GM06990 (cell line): ENCODE data around the gene RAB7A.

Experiments used
- DNase-seq: peaks from one replicate; pipeline ENCODE4 v3.0.0-alpha.2; 2011; ENCODE audit not compliant: insufficient read length; ENCODE audit errors: extremely low read depth
- H3K27me3 ChIP-seq: replicated peaks from 2 replicates; pipeline ENCODE4 v1.6.0; 2011; ENCODE audit warnings: low read length; ENCODE audit not compliant: control insufficient read depth, insufficient read depth
- H3K36me3 ChIP-seq: 2 replicates; pipeline ENCODE4 v1.5.1; 2011; ENCODE audit warnings: low read length; ENCODE audit not compliant: control insufficient read depth, insufficient read depth
- H3K4me3 ChIP-seq: replicated peaks from 2 replicates; pipeline ENCODE4 v1.5.1; 2011; ENCODE audit warnings: low read depth, mild to moderate bottlenecking, control low read depth, low read length
- CTCF ChIP-seq: IDR thresholded peaks from 2 replicates; pipeline ENCODE4 v1.5.1; 2011; ENCODE audit warnings: low read length, control low read depth, mild to moderate bottlenecking, inconsistent platforms; ENCODE audit not compliant: insufficient read depth, poor library complexity, severe bottlenecking

Gene RAB7A

DNA sequence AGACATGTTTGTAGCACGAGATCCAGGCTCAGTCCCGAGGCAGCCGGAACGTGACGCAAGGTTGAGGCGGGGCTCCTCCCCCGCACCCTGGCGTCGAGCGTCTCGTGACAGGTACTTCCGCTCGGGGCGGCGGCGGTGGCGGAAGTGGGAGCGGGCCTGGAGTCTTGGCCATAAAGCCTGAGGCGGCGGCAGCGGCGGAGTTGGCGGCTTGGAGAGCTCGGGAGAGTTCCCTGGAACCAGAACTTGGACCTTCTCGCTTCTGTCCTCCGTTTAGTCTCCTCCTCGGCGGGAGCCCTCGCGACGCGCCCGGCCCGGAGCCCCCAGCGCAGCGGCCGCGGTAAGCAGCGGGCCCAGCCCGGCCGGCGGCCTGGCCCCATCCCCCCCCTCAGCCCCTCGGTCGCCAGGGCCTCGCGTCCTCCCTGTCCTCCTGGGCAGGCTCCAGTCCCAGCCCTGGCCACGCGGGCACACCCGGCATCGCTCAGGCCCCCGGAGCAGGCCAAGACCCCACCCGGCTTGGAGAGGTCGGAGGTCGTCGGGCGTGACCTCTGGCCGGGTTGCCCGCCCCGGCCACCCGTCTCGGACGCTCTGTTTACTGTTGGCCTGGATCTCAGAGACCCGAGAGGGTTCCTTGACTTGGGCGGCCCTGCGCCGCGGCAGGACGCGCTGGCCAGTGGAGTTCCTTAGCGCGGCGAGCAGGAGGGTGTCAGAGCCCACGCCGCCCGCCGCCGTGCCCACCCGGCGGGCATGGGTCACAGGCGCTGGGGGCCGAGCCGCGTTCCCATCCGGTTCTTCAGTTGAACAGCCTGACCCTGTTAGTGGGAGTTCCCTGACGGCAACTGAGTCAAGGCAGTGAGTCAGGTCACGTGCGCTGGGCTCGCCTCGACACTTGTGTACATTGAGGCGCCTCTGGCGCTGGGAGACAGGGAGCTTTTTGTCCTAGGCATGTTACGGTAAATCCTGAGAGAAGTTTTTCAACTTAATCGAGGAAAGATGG is at the start of gene RAB7A:
RAB7A (plus strand) TSS at position 161 of the 994 bp plus-strand sequence. CDS start 69,185 bp downstream, outside the sequence.
- TF ChIP-seq CTCF = no peak
- Histone ChIP-seq H3K36me3 (no peaks in the 10 kb centered on the region), H3K27me3 (no peaks in the 10 kb centered on the region), H3K4me3 (peak within 1 kb of the TSS; percentile 96)
- peak; percentile 98 for DNase-seq

DNA sequence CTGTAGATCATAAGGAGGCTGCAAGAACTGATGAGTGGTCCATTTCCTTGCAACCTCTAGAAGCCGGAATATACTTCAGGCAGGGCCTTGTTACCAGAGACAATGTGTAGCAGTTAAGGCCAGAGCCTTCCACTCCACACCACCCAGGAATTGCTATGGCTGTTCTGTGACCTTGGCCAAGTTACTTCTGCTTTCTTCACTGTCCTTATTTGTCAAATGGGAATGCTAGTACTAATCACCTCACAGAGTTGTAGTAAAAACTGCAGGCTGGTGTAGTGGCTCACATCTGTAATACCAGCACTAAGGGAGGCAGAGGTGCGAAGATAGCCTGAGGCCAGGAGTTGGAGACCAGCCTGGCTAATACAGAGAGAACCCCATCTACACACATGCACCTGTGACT is 46.6 kb upstream of the RAB7A start:
- Histone ChIP-seq H3K4me3 (no peak overlapping the region), H3K36me3 (no peaks in the 10 kb centered on the region), H3K27me3 (no peaks in the 10 kb centered on the region)
- TF ChIP-seq CTCF = no peak
- DNase-seq = no peak

DNA sequence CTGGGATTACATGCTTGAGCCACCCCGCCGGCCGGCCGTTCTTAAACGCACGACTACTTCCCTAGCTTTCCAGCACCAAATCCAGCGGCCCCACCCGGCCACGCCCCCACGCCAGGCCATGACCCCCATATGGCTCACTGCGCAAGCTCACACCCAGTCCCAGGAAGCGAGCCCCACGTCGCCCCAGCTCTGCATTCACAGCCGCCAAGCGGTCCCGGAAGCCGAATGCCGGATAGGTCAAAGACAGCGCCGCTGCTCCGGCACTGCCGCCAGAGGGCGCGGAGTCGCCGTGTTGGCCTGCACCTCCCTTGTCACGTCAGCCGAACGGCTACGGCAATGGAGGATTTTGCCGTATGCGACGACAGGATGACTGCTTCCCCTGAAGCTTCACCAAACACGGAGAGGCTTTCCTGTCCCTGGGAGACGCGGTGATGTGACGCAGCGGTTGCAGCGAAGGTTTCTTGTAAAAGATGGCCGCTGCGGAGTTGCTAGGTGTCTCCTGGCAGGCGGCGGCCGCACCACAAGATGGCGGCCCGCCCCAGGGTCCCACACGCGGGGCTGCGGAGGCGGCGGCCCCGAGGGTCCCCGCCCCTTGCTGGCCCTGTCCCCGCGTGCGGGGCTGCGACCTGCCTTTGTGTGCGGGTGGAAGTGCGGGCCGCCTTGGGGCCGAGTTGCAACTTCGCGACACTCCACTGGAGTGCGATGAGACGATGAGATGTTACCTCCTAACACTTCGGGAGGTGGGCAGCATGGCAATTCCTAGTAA is 45.2 kb upstream of the RAB7A start:
- H3K36me3 ChIP-seq = no peaks in the 10 kb centered on the region
- no peaks in the 10 kb centered on the region for H3K27me3 ChIP-seq
- TF ChIP-seq CTCF = peak; percentile 100
- peak; percentile 99 for DNase-seq
- H3K4me3 ChIP-seq = peak overlapping the region; percentile 92

DNA sequence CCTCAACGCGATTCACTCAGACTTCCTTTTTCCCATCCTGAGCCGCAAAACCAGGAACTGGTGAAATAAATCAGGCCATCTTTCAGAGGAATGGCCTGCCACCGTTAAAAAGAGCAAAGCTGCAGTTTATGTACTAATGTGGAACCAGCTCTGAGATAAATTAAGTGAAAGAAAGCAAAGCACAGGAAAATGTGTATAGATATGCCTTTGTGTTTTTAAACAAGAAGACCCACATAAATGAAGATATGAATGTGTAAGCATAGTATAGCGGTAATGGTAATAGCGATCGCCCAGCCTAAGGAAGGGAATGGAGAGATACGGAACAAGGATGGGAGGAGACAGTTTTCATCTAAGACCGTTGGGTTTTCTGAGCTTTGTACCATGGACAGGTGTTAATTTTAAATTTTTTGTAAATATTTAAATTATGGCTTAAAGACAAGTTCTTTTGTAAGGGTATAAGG is 44.6 kb upstream of the RAB7A start:
- Histone ChIP-seq H3K27me3 (no peaks in the 10 kb centered on the region), H3K36me3 (no peaks in the 10 kb centered on the region), H3K4me3 (peak overlapping the region; percentile 92)
- TF ChIP-seq CTCF = no peak
- no peak for DNase-seq

DNA sequence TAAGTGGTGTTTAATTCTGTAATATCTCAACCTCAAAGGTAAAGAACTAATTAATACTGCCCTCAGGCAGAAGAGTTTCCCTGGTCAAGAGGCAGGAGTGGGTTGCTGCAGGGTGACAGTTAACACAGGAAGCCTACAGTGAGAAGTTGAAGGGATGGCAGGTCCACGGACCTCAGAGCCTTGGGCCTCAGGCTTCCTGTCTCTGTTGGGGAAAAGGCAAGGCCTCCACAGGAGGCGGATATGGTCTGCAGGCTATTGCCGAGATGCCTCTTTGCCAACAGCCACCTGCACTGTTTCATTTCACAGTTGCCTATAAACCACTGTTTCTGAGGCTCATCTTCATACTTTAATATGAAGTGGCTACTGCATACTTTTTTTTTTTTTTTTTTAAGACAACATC is 42.0 kb upstream of the RAB7A start:
- no peak for DNase-seq
- H3K27me3 ChIP-seq = no peaks in the 10 kb centered on the region
- no peak for TF ChIP-seq CTCF
- H3K36me3 ChIP-seq = no peaks in the 10 kb centered on the region
- H3K4me3 ChIP-seq = no peak overlapping the region
